HG03108 (cell line): Measurements from ENCODE around the gene IPCEF1.

Experiments used
- ATAC-seq: cut with Tn5 transposase; IDR thresholded peaks from one replicate; pipeline ENCODE4 v1.9.1; 2021; ENCODE audit warnings: moderate library complexity; ENCODE audit not compliant: unreplicated experiment

The IPCEF1 gene

GRCh38 chr6:154169193-154169847 is 187.3 kb downstream of the IPCEF1 start:
- no peak for ATAC-seq

DNA sequence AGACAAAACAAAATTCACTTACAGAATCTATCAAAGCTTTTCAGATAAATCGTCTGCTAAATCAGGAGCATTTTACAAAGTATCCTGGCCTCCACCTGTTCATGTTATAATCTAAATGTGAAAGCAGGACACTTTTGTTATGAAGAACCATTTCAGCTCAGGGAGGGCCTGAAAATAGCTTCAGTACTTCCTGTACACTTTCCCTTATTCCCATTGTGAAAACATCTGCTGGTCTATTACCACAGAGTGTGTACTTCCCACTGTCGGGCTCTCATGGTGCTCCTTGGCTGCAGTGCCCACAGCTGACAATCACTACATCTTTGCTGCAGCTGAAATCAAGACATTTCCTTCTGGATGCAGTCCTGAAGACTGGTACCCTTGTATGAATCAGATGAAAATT is 189.5 kb downstream of the IPCEF1 start:
- no peak for ATAC-seq

- no peak for ATAC-seq
Observed at GRCh38 chr6:154166140-154166539, 190.5 kb downstream of the IPCEF1 start.

DNA sequence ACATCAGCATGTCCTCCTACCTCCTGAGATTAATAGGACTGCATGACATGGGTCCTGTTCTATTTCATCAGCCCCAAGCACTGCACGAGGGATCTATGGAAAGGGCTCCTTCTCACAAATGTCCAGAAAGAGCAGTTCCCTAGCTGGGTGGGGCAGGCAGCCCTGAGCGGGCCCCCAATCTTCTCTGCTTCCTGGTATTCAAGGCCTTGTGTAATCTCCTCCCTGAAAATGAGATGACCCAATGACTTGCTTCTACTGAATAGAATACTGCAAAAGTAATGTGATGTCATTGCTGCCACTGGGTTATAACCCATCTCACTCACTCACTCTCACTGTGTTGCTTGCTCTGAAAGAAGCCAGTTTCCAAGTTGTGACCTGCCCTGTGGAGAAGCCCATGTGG is 191.1 kb downstream of the IPCEF1 start:
- ATAC-seq, result no peak

DNA sequence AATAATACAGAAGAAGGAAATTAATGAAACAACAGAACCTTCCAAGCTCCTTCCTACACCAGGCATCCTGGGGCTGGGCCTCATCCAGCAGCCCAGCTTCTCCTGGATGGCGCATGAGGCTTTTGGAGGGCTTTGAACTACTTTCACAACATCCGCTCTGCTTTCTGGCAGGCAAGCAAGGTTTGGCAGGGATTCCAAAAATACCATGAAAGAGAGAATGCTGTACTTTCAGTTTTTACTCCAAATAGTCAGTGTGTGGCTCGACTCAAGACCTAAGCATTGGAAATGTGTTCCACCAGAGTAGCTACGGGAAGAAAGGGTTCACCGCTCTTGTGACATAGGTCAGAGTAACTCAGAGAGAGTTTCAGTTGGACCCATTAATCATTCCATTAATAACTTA is 192.2 kb downstream of the IPCEF1 start:
- ATAC-seq, result no peak

- ATAC-seq, result peak; percentile 51
Observed at GRCh38 chr6:154161689-154162088, 194.9 kb downstream of the IPCEF1 start.

DNA sequence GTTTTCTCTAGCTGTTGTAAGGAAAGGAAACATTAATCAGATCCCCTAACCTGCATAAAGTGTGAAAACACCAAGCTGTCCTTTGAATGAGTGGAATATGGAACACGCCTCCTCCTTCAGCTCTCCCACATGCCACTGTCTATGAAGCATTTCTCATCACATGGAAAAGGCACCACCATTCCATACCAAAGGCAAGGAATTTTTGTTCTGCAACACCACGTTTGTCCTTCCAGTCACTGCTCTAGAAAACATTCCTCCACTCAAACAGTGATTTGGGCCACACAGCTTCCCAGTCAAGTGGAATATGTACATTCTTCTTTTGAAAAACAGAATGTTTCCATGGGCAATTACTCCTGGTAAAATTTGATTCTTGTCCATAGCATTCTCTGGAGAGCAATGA is 197.5 kb downstream of the IPCEF1 start:
- no peak for ATAC-seq

GRCh38 chr6:154157706-154158105 is 198.9 kb downstream of the IPCEF1 start:
- no peak for ATAC-seq

DNA sequence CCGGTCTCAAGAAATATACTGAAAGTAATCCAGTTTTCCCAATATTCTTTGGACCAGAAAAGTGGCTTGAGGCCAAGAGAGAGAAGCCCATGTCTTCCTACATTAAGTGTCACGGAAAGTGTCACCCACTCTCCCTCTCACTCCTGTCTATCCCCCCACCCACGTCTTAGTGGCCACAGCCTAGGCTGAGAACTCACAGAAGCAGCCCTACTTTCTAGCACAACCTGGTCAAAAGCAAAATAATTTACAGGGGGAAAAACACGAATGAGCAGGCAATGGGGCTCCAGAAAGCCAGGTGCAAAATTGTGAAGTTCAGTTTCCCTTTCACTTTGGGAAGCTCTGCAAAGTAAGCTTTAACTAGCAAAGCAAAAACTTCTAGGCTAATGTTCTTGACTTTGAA is 199.5 kb downstream of the IPCEF1 start:
- ATAC-seq, result peak; percentile 48

- peak; percentile 51 for ATAC-seq
Observed at GRCh38 chr6:154156135-154156896, 200.3 kb downstream of the IPCEF1 start.

DNA sequence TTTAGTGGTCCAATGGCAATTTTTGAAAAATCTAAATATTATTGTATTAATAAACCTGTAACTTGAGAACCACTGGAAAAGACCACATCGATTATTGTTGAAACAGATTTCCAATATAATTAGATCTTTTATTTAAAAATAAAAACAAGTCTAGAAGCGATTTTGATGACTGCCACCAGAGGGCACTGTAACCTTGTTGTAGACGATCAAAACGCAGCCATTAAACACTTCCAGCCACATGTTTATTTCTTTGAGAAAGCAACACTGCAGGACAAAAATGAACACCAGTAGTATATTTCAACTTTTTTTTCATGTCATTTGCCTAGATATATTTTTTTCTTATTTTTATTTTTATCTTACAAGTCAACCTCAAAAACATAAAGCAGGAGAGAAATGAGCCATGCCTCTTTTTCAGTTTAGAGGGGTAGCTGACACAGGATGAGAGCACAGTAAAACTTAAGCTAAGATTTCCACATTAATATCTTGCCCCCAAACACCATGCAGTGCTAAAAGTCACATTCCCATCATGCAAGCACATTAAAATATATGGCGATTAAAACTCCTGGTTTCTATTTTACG is 202.1 kb downstream of the IPCEF1 start:
- ATAC-seq, result no peak

- no peak for ATAC-seq
Observed at GRCh38 chr6:154143753-154144152, 212.8 kb downstream of the IPCEF1 start.

DNA sequence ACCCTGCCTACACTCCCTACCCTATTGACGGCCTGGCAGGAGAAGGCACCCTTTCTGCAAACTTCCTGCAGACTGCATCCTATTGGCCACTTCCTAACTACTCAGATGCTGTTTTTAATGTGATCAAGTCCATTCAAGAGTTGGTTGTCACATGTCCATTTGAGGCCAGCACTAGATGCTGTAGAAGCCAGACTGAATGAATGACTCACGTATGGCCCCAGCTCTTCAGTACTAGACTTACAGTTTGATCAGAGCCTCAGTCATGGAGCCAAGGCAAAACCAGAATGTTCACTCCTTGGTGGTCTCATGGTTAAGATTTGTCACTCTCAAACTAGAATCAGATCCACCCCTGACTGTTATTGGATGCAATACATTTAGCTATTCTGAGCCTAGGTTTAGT is 215.9 kb downstream of the IPCEF1 start:
- ATAC-seq, result no peak

- no peak for ATAC-seq
Observed at GRCh38 chr6:154139892-154140291, 216.7 kb downstream of the IPCEF1 start.

GRCh38 chr6:154138793-154139192 is 217.8 kb downstream of the IPCEF1 start:
- no peak for ATAC-seq

DNA sequence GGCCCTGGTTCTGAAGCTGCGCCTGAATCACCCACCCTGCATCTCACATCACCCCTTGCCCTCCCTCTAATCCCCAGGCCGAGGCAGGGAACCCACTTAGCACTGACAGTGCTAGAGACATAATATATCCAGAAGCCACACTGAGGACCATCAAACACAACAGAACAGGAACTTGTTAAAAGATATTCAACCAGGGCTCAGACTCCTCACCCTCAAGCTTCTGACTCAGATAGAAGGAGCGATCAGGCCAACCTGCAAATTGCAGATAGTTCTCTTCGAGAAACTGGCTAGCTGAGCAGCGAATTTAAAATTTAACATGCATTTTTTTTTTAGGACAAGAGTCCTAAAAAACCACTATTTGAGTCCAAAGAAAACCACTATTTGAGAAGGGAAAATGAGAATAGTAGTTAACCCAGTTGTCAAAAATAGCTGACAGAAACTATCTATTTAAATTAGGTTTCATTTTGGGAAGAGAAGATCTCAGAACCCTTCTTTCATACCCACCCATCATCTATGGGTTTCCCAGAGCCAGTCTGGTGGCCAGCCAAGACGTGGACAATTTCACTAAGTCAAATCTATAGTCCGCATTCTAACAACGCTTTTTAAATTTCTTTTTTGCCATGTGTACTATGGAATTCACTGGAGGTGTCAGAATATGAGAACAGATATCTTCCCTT is 222.0 kb downstream of the IPCEF1 start:
- no peak for ATAC-seq

DNA sequence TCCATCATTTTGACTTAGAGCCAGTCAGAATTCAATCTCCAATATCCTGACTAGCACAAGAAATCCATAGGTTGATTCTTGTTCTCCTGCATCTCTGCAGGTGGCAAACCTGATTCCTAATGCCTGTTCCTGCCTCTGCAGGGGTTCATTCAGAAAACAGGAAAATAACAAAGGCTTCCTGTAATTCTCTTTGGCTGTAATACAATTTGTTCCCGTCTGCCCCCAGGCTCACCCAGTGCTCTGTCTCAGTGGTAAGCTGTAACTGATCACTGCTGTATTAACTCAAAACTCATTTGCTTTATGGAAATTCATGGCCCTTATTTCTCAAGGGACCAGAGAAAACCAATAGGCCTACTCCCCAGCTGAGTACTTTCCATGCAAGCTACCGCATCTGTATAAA is 228.9 kb downstream of the IPCEF1 start:
- ATAC-seq, result no peak

DNA sequence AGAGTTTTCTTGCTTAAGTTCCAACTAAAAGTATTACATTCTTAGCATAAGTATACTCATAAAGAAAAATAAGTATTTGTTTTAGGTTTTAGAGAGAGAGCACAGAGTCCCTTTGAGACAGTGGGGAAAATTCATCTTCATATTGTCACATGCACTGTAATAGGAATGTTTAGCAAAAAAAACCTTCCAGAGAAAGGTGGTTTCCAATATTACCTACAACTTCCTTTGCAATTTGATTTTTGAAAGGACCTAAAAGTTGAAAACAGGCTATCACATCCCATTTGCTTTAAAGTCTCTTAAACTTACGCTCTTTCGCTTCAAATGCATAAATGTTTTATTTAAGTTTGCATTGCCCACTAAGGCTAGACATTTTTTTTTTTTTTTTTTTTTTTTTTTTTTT is 231.2 kb downstream of the IPCEF1 start:
- no peak for ATAC-seq

DNA sequence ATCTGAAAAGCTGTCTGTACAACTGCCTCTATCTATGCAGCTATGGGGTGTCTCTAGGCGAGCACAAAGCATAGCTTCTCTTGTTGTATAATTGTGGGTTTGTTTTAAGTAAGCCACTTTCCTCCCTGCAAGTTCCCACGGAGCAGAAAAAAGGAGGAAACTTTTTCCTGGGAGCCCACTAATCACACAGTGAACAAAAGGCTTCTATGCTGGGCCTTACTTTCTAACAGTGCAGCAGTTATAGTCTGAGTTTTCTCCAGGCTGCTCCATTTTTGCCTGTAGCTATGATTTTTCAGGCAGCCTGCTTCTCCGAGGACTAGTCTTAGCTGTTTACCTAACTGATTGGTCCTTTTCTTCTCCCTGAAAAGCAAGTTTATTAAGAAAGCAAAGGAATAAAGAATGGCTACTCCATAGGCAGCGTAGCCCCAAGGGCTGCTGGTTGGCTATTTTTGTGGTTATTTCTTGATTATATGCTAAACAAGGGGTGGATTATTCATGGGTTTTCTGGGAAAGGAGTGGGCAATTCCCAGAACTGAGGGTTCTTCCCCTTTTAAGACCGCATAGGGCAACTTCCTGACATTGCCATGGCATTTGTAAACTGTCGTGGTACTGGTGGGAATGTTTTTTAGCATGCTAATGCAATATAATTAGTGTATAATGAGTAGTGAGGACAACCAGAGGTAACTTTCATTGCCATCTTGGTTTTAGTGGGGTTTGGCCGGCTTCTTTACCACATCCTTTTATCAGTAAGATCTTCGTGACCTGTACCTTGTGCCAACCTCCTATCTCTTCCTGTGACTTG is 233.2 kb downstream of the IPCEF1 start:
- ATAC-seq, result no peak

- ATAC-seq, result no peak
Observed at GRCh38 chr6:154122195-154122925, 234.2 kb downstream of the IPCEF1 start.
